Ishikawa (cell line): ENCODE measurements around the gene COL23A1.

Experiments
- EP300 ChIP-seq: IDR thresholded peaks from 2 replicates; pipeline ENCODE4 v1.6.1; 2012; ENCODE audit warnings: borderline replicate concordance
- TEAD4 ChIP-seq: IDR thresholded peaks from 2 replicates; pipeline ENCODE4 v1.6.1; 2012

DNA sequence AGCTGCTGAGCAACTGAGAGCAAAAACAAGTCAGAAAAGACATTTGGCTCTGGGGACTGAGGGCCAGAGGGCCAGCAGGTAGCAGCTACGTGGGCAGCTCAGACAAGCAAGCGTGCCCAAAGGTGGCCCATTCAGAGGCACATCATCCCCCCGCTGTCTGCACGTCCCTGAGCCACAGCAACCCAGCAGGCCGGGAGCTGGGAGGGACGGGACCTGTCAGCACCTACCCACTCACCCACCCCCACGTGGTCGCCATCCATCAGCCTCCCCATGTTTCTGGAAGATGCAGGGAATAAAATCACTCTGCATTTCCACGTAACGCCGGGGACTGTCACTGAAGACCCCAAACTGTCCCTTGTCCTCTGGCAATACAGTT, 167.8 kb downstream of the COL23A1 start:
- no peak for TF ChIP-seq EP300
- no peak for TF ChIP-seq TEAD4
